Neural crest cell (in vitro differentiated cells): Measurements from ENCODE around the gene POLR1H. TPM values are rescaled to one million over a fixed set of nuclear protein-coding genes. Genes with fewer than 3 reads are reported as not detected.

Experiments
- DNase-seq: peaks from one replicate; pipeline ENCODE4 v3.0.0; 2021; ENCODE audit warnings: low read depth, mixed read lengths, low spot score
- H3K27ac Mint-ChIP-seq: one replicate; pipeline ENCODE4 v1.8.0; 2021; ENCODE audit warnings: mild to moderate bottlenecking, mixed read lengths; ENCODE audit not compliant: unreplicated experiment
- H3K27me3 Mint-ChIP-seq: 2 replicates; pipeline ENCODE4 v1.8.0; 2021; ENCODE audit warnings: low read depth, mild to moderate bottlenecking, mixed read lengths
- H3K36me3 Mint-ChIP-seq: 2 replicates; pipeline ENCODE4 v1.8.0; 2021; ENCODE audit warnings: low read depth, mild to moderate bottlenecking, mixed read lengths
- H3K4me1 Mint-ChIP-seq: 2 replicates; pipeline ENCODE4 v1.8.0; 2021; ENCODE audit warnings: mixed read lengths
- H3K4me3 Mint-ChIP-seq: one replicate; pipeline ENCODE4 v1.8.0; 2021; ENCODE audit warnings: mild to moderate bottlenecking, mixed read lengths
- H3K9me3 Mint-ChIP-seq: 2 replicates; pipeline ENCODE4 v1.8.0; 2021; ENCODE audit warnings: mixed read lengths
- total RNA-seq: library from RNA; stranded (reverse); gene quantifications from 2 replicates; pipeline ENCODE4 v1.2.1, GENCODE V29; 2021
- TF ChIP-seq, protein P1 (sequence below): fragments of 200-600 bp; sonication (generic); conservative IDR thresholded peaks from 2 replicates; pipeline ENCODE4 v1.5.0; 2021; ENCODE audit warnings: antibody characterized with exemption, mild to moderate bottlenecking

POLR1H gene
- total RNA-seq, 1 donor from 2014 or later, result 43.3 TPM

DNA sequence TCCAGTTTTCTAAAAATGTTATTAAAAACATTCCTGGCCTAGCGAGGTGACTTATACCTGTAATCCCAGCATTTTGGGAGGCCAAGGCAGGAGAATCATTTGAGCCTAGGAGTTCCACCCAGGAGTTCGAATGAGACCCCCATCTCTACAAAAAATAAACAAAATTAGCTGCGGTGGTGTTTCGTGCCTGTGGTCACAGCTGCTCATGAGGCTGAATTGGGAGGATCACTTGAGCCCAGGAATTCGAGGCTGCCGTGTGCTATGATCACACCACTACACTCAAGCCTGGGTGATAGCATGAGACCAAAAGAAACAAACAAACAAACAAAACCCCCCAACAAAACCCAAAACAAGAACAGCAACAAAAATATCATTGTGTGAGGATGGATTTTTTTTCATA, 19.8 kb upstream of the POLR1H start:
- no peak overlapping the region for H3K4me3 Mint-ChIP-seq
- no peak overlapping the region for H3K27ac Mint-ChIP-seq
- no peak for DNase-seq
- H3K27me3 Mint-ChIP-seq, result no peaks in the 10 kb centered on the region
- no peaks in the 10 kb centered on the region for H3K36me3 Mint-ChIP-seq
- no peaks in the 10 kb centered on the region for H3K4me1 Mint-ChIP-seq
- TF ChIP-seq, protein P1, sequence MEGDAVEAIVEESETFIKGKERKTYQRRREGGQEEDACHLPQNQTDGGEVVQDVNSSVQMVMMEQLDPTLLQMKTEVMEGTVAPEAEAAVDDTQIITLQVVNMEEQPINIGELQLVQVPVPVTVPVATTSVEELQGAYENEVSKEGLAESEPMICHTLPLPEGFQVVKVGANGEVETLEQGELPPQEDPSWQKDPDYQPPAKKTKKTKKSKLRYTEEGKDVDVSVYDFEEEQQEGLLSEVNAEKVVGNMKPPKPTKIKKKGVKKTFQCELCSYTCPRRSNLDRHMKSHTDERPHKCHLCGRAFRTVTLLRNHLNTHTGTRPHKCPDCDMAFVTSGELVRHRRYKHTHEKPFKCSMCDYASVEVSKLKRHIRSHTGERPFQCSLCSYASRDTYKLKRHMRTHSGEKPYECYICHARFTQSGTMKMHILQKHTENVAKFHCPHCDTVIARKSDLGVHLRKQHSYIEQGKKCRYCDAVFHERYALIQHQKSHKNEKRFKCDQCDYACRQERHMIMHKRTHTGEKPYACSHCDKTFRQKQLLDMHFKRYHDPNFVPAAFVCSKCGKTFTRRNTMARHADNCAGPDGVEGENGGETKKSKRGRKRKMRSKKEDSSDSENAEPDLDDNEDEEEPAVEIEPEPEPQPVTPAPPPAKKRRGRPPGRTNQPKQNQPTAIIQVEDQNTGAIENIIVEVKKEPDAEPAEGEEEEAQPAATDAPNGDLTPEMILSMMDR, result no peak
- H3K9me3 Mint-ChIP-seq, result no peaks in the 10 kb centered on the region

DNA sequence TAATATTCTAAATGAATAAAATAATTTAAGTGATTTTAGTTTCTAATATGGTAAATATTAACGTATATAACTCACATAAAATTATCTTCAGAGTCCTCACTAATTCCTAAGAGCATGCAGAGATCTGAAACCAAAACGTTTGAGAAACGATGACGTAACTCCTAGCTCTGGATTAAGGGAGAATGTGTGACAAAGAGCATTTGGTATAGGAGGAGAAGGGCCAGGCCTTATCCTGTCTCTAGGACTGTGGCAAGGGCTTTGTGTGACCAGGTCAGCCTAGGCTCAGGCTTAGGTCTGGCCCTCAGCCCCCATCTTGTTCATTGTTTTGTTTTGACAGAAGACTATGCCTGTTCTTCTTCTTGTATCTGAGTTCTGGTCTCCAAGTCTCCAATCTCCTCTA, 19.2 kb upstream of the POLR1H start:
- TF ChIP-seq, protein P1, result no peak
- H3K4me3 Mint-ChIP-seq, result no peak overlapping the region
- H3K36me3 Mint-ChIP-seq, result no peaks in the 10 kb centered on the region
- H3K27ac Mint-ChIP-seq, result no peak overlapping the region
- H3K27me3 Mint-ChIP-seq, result no peaks in the 10 kb centered on the region
- DNase-seq, result no peak
- no peaks in the 10 kb centered on the region for H3K4me1 Mint-ChIP-seq
- H3K9me3 Mint-ChIP-seq, result no peaks in the 10 kb centered on the region

DNA sequence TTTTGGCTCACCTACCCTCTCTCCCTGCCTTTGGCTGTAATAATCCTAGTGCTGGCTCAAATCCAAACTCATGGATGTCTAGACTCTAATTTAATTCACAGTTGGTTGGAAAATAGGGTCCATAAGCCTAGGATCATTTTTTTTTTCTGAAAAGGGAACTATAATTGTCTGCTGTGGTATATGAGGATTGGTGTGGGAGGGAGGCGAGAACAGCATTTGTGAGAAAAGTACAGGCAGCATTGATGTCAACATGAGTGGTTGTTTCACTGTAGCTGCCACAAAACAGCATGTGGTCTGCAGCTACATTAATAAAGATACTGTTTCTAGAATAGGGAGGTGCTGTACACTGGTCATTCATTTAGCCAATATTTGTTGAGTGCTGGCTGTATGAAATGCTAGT, 18.6 kb upstream of the POLR1H start:
- no peaks in the 10 kb centered on the region for H3K4me1 Mint-ChIP-seq
- no peaks in the 10 kb centered on the region for H3K27me3 Mint-ChIP-seq
- no peaks in the 10 kb centered on the region for H3K9me3 Mint-ChIP-seq
- no peak overlapping the region for H3K27ac Mint-ChIP-seq
- H3K4me3 Mint-ChIP-seq, result no peak overlapping the region
- TF ChIP-seq, protein P1, result no peak
- DNase-seq, result no peak
- no peaks in the 10 kb centered on the region for H3K36me3 Mint-ChIP-seq

- Mint-ChIP-seq H3K9me3 (no peaks in the 10 kb centered on the region), H3K4me3 (no peak overlapping the region), H3K4me1 (no peaks in the 10 kb centered on the region), H3K27ac (no peak overlapping the region), H3K27me3 (no peaks in the 10 kb centered on the region), H3K36me3 (no peaks in the 10 kb centered on the region)
- no peak for DNase-seq
- TF ChIP-seq, protein P1, result no peak
Measured at GRCh38 chr6:30042914-30043313, 18.2 kb upstream of the POLR1H start.

DNA sequence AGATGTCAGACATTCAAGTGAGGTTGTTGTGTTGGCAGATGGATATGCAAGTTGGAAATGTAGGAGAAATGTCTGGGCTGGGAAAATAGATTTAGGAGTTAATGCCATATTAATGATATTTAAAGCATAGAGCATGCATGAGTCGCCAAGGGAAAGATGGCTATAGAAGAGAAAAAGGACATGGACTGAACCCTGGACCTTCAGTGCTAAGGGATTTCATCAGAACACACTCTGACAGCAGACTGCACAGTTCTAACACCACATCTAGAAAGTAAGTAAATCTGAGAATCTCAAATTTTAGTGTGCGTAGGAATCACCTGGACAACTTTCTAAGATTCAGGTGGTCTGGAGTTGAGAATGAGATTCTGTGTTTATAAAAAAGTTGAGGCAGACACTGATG, 17.3 kb upstream of the POLR1H start:
- Mint-ChIP-seq H3K27me3 (no peaks in the 10 kb centered on the region), H3K36me3 (no peaks in the 10 kb centered on the region), H3K27ac (no peak overlapping the region), H3K4me3 (no peak overlapping the region), H3K4me1 (no peaks in the 10 kb centered on the region), H3K9me3 (no peaks in the 10 kb centered on the region)
- TF ChIP-seq, protein P1, result no peak
- DNase-seq, result no peak

- no peak for DNase-seq
- Mint-ChIP-seq H3K9me3 (no peaks in the 10 kb centered on the region), H3K4me1 (no peaks in the 10 kb centered on the region), H3K36me3 (no peaks in the 10 kb centered on the region), H3K27me3 (no peaks in the 10 kb centered on the region), H3K4me3 (no peak overlapping the region), H3K27ac (no peak overlapping the region)
- TF ChIP-seq, protein P1, result no peak
Measured at GRCh38 chr6:30044630-30045029, 16.4 kb upstream of the POLR1H start.
